ENCODE measurements around the gene B3GNT7. TPM values are rescaled to one million over a fixed set of nuclear protein-coding genes. Genes with fewer than 3 reads are reported as not detected.

The B3GNT7 gene
- total RNA-seq, 1 donor from 2014 or later: 0.79 TPM

GRCh38 chr2:231361701-231362554 is 33.6 kb upstream of the B3GNT7 start:
- Mint-ChIP-seq H3K36me3 (ENCODE audit: low read depth) (no peaks in the 10 kb centered on the region), H3K4me3 (no peak overlapping the region), H3K4me1 (peaks cover 29% of the 10 kb centered on the region), H3K27me3 (ENCODE audit: low read depth) (no peaks in the 10 kb centered on the region), H3K9me3 (no peaks in the 10 kb centered on the region), H3K27ac (ENCODE audit: unreplicated experiment) (peak overlapping the region; percentile 57)
- DNase-seq (ENCODE audit: low read depth, low spot score): no peak
- TF ChIP-seq CTCF (conservative IDR thresholded peaks at IDR 0.05): no peak

- peak overlapping the region; percentile 57 for H3K27ac Mint-ChIP-seq (ENCODE audit: unreplicated experiment)
- no peaks in the 10 kb centered on the region for H3K27me3 Mint-ChIP-seq (ENCODE audit: low read depth)
- H3K36me3 Mint-ChIP-seq (ENCODE audit: low read depth): peaks cover 2% of the 10 kb centered on the region
- peaks cover 29% of the 10 kb centered on the region for H3K4me1 Mint-ChIP-seq
- H3K9me3 Mint-ChIP-seq: no peaks in the 10 kb centered on the region
- H3K4me3 Mint-ChIP-seq: no peak overlapping the region
- no peak for DNase-seq (ENCODE audit: low read depth, low spot score)
- TF ChIP-seq CTCF (conservative IDR thresholded peaks at IDR 0.05): no peak
Observed at GRCh38 chr2:231362555-231363184, 32.8 kb upstream of the B3GNT7 start.

GRCh38 chr2:231364061-231364460 is 31.4 kb upstream of the B3GNT7 start:
- H3K27ac Mint-ChIP-seq (ENCODE audit: unreplicated experiment): peak overlapping the region; percentile 83
- peaks cover 34% of the 10 kb centered on the region for H3K4me1 Mint-ChIP-seq
- peaks cover 5% of the 10 kb centered on the region for H3K36me3 Mint-ChIP-seq (ENCODE audit: low read depth)
- H3K4me3 Mint-ChIP-seq: no peak overlapping the region
- no peaks in the 10 kb centered on the region for H3K9me3 Mint-ChIP-seq
- no peak for DNase-seq (ENCODE audit: low read depth, low spot score)
- no peaks in the 10 kb centered on the region for H3K27me3 Mint-ChIP-seq (ENCODE audit: low read depth)
- TF ChIP-seq CTCF (conservative IDR thresholded peaks at IDR 0.05): no peak

GRCh38 chr2:231364961-231365810 is 30.3 kb upstream of the B3GNT7 start:
- peaks cover 36% of the 10 kb centered on the region for H3K4me1 Mint-ChIP-seq
- peak; percentile 23 for DNase-seq (ENCODE audit: low read depth, low spot score)
- H3K27ac Mint-ChIP-seq (ENCODE audit: unreplicated experiment): peak overlapping the region; percentile 96
- H3K27me3 Mint-ChIP-seq (ENCODE audit: low read depth): no peaks in the 10 kb centered on the region
- peak overlapping the region; percentile 44 for H3K4me3 Mint-ChIP-seq
- peaks cover 5% of the 10 kb centered on the region for H3K36me3 Mint-ChIP-seq (ENCODE audit: low read depth)
- H3K9me3 Mint-ChIP-seq: no peaks in the 10 kb centered on the region
- no peak for TF ChIP-seq CTCF (conservative IDR thresholded peaks at IDR 0.05)

GRCh38 chr2:231367178-231367577 is 28.3 kb upstream of the B3GNT7 start:
- Mint-ChIP-seq H3K27me3 (ENCODE audit: low read depth) (no peaks in the 10 kb centered on the region), H3K9me3 (no peaks in the 10 kb centered on the region), H3K4me3 (no peak overlapping the region), H3K27ac (ENCODE audit: unreplicated experiment) (no peak overlapping the region), H3K36me3 (ENCODE audit: low read depth) (peaks cover 5% of the 10 kb centered on the region), H3K4me1 (peaks cover 40% of the 10 kb centered on the region)
- TF ChIP-seq CTCF (conservative IDR thresholded peaks at IDR 0.05): no peak
- DNase-seq (ENCODE audit: low read depth, low spot score): no peak
